ENCODE measurements around the gene F2.

The F2 gene

DNA sequence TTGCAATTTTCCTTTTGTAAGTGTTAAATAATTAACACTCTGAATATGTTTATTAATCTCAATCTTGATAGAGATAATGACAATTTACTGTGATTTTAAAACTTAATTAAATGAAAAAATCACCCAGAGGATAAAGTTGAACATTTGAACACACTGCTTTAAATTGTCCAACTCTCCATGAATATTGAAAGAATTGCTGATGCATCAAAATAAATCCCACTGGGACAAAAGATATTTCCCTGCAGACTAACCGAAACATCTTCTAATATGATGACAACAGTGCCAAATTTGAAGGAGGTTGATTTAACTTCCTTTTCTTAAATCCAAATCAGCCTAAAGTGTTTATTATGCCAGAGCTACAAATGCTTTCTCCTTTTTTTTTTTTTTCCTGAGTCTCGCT lies 47.6 kb downstream of the F2 start:
- no peaks in the 10 kb centered on the region for H4K20me1 ChIP-seq (ENCODE audit: control insufficient read depth, insufficient read depth, low read depth, low read length)
- no peaks in the 10 kb centered on the region for H3K4me1 ChIP-seq (ENCODE audit: control insufficient read depth, low read length)
- peaks cover 82% of the 10 kb centered on the region for H3K36me3 ChIP-seq (ENCODE audit: control insufficient read depth, low read length)
- H3K4me2 ChIP-seq (ENCODE audit: low read length) = no peak overlapping the region
- TF ChIP-seq EZH2phosphoT487 (IDR thresholded peaks at IDR 0.05; ENCODE audit: borderline replicate concordance, low read length) = no peak
- TF ChIP-seq, protein P1, sequence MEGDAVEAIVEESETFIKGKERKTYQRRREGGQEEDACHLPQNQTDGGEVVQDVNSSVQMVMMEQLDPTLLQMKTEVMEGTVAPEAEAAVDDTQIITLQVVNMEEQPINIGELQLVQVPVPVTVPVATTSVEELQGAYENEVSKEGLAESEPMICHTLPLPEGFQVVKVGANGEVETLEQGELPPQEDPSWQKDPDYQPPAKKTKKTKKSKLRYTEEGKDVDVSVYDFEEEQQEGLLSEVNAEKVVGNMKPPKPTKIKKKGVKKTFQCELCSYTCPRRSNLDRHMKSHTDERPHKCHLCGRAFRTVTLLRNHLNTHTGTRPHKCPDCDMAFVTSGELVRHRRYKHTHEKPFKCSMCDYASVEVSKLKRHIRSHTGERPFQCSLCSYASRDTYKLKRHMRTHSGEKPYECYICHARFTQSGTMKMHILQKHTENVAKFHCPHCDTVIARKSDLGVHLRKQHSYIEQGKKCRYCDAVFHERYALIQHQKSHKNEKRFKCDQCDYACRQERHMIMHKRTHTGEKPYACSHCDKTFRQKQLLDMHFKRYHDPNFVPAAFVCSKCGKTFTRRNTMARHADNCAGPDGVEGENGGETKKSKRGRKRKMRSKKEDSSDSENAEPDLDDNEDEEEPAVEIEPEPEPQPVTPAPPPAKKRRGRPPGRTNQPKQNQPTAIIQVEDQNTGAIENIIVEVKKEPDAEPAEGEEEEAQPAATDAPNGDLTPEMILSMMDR (IDR thresholded peaks at IDR 0.05; ENCODE audit: low read depth, low read length, poor library complexity, severe bottlenecking) = no peak
- H3K27me3 ChIP-seq (ENCODE audit: control insufficient read depth, low read length) = no peaks in the 10 kb centered on the region
- no peaks in the 10 kb centered on the region for H3K9me3 ChIP-seq (ENCODE audit: control insufficient read depth, insufficient read depth, low read length)
- H3K4me3 ChIP-seq (ENCODE audit: low read length) = no peak overlapping the region
- H3K27ac ChIP-seq (ENCODE audit: low read depth, low read length) = no peak overlapping the region
- H3F3A ChIP-seq (ENCODE audit: control insufficient read depth, insufficient read depth) = no peaks in the 10 kb centered on the region
- H3K9me2 ChIP-seq (replicated peaks; ENCODE audit: control insufficient read depth, low read length) = no peaks in the 10 kb centered on the region
- no peaks in the 10 kb centered on the region for H3K79me2 ChIP-seq (ENCODE audit: control insufficient read depth, low read length)

DNA sequence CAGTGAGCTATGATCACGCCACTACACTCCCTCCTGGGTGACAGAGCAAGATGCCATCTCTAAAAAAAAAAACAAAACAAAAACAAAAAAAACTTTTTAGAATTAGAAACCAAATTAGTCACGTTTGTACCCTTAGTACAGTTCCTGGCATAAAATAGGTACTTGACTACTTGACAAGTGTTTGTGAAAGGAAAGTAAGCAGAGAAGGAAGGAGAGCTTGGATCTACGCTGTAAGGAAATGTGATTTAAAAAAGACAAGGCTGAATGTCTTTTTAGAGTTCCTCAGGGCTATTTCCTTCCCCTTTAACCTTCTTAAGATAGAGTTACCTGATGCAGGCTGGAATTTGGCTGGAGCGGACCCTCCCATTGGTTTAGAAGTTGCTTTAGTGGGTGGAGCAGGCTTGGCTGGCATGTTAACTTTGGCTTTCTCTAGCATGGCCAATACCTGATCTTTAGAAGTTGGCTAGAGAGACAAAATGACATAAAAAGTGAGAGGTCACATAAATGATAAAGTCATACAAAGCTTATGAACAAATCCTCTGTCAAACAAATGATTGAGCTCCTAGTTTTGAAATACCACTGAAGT lies 50.7 kb downstream of the F2 start:
- H3F3A ChIP-seq (ENCODE audit: control insufficient read depth, insufficient read depth) = no peaks in the 10 kb centered on the region
- H3K27ac ChIP-seq (ENCODE audit: low read depth, low read length) = no peak overlapping the region
- H3K9me2 ChIP-seq (replicated peaks; ENCODE audit: control insufficient read depth, low read length) = no peaks in the 10 kb centered on the region
- H3K27me3 ChIP-seq (ENCODE audit: control insufficient read depth, low read length) = no peaks in the 10 kb centered on the region
- H3K79me2 ChIP-seq (ENCODE audit: control insufficient read depth, low read length) = no peaks in the 10 kb centered on the region
- TF ChIP-seq, protein P1 (IDR thresholded peaks at IDR 0.05; ENCODE audit: low read depth, low read length, poor library complexity, severe bottlenecking) = no peak
- TF ChIP-seq EZH2phosphoT487 (IDR thresholded peaks at IDR 0.05; ENCODE audit: borderline replicate concordance, low read length) = no peak
- no peak overlapping the region for H3K4me2 ChIP-seq (ENCODE audit: low read length)
- H3K9me3 ChIP-seq (ENCODE audit: control insufficient read depth, insufficient read depth, low read length) = no peaks in the 10 kb centered on the region
- no peak overlapping the region for H3K4me3 ChIP-seq (ENCODE audit: low read length)
- H3K4me1 ChIP-seq (ENCODE audit: control insufficient read depth, low read length) = no peaks in the 10 kb centered on the region
- H3K36me3 ChIP-seq (ENCODE audit: control insufficient read depth, low read length) = peaks cover 67% of the 10 kb centered on the region
- no peaks in the 10 kb centered on the region for H4K20me1 ChIP-seq (ENCODE audit: control insufficient read depth, insufficient read depth, low read depth, low read length)

DNA sequence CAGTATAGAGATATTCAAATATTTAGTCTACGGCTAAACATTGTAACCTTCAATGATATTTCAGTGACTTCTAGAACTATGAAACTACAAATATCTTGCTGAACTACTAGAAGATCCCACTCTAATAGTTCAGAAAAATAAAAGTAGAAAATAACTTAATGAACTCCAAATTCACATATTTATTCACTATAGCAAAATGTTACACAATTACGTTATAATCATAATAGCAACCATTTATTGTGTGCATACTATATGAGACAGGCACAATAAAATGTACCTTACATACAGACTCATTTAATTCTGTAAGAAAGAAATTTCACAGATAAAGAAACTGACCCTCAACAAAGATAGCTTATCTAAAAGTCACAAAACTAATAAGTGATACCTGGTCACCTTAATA lies 57.9 kb downstream of the F2 start:
- H3K4me2 ChIP-seq (ENCODE audit: low read length) = no peak overlapping the region
- no peak overlapping the region for H3K27ac ChIP-seq (ENCODE audit: low read depth, low read length)
- H3K4me3 ChIP-seq (ENCODE audit: low read length) = no peak overlapping the region
- no peaks in the 10 kb centered on the region for H4K20me1 ChIP-seq (ENCODE audit: control insufficient read depth, insufficient read depth, low read depth, low read length)
- TF ChIP-seq, protein P1 (IDR thresholded peaks at IDR 0.05; ENCODE audit: low read depth, low read length, poor library complexity, severe bottlenecking) = no peak
- no peak for TF ChIP-seq EZH2phosphoT487 (IDR thresholded peaks at IDR 0.05; ENCODE audit: borderline replicate concordance, low read length)
- no peaks in the 10 kb centered on the region for H3K9me3 ChIP-seq (ENCODE audit: control insufficient read depth, insufficient read depth, low read length)
- H3K36me3 ChIP-seq (ENCODE audit: control insufficient read depth, low read length) = peaks cover 73% of the 10 kb centered on the region
- no peaks in the 10 kb centered on the region; the same call in 1 of the 2 replicates for H3F3A ChIP-seq (ENCODE audit: control insufficient read depth, insufficient read depth)
- no peaks in the 10 kb centered on the region for H3K4me1 ChIP-seq (ENCODE audit: control insufficient read depth, low read length)
- H3K79me2 ChIP-seq (ENCODE audit: control insufficient read depth, low read length) = no peaks in the 10 kb centered on the region
- no peaks in the 10 kb centered on the region for H3K9me2 ChIP-seq (replicated peaks; ENCODE audit: control insufficient read depth, low read length)
- no peaks in the 10 kb centered on the region for H3K27me3 ChIP-seq (ENCODE audit: control insufficient read depth, low read length)
